C4-2B (cell line): ENCODE data around the gene PTK7.

Experiments
- CTCF ChIP-seq: fragments of 450-650 bp; conservative IDR thresholded peaks from 2 replicates; pipeline ENCODE4 v1.5.1; 2017; ENCODE audit warnings: mild to moderate bottlenecking
- ZFX ChIP-seq: fragments of 450-650 bp; IDR thresholded peaks from 2 replicates; pipeline ENCODE4 v1.6.1; 2017

GRCh38 chr6:43180985-43181384 is 104.9 kb downstream of the PTK7 start:
- TF ChIP-seq CTCF = no peak
- no peak for TF ChIP-seq ZFX
